ENCODE measurements around the gene EIF2D.
"Not testable (repeated sequence)": the region's sequence is repeated elsewhere in the genome, so short reads cannot be mapped to it uniquely, and the experiment has no call there.

EIF2D gene

DNA sequence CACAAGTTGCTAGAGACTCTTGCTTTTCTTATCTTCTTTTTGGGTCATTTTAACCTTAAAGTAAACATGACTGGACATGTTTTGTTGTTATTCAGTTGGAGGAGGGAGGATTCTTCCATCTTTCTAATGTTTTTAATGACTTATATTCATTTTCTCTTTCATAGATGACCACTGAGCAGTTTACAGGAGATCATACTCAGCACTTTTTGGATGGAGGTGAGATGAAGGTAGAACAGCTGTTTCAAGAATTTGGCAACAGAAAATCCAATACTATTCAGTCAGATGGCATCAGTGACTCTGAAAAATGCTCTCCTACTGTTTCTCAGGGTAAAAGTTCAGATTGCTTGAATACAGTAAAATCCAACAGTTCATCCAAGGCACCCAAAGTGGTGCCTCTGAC, 35.0 kb upstream of the EIF2D start:
- H3K4me1 ChIP-seq = no peaks in the 10 kb centered on the region
- no peak overlapping the region for H3K4me2 ChIP-seq (ENCODE audit: low read length)
- H3K9me3 ChIP-seq (ENCODE audit: control insufficient read depth, low read length) = no peaks in the 10 kb centered on the region
- no peak overlapping the region for H2AFZ ChIP-seq
- no peak overlapping the region for H3K27ac ChIP-seq
- H3K36me3 ChIP-seq (ENCODE audit: control insufficient read depth, insufficient read depth, low read length) = no peaks in the 10 kb centered on the region
- no peaks in the 10 kb centered on the region for H3K27me3 ChIP-seq (ENCODE audit: control insufficient read depth, insufficient read depth, low read length)
- no peak overlapping the region for H3K4me3 ChIP-seq (ENCODE audit: low read depth, low read length)
- no peak overlapping the region for H3K9ac ChIP-seq
- TF ChIP-seq CTCF (IDR thresholded peaks at IDR 0.05) = no peak
- no peaks in the 10 kb centered on the region for H3K79me2 ChIP-seq

GRCh38 chr1:206646504-206646903, 34.2 kb upstream of the EIF2D start:
- no peak overlapping the region for H3K27ac ChIP-seq
- no peaks in the 10 kb centered on the region for H3K79me2 ChIP-seq
- H3K36me3 ChIP-seq (ENCODE audit: control insufficient read depth, insufficient read depth, low read length) = no peaks in the 10 kb centered on the region
- H3K4me2 ChIP-seq (ENCODE audit: low read length) = no peak overlapping the region
- H3K27me3 ChIP-seq (ENCODE audit: control insufficient read depth, insufficient read depth, low read length) = no peaks in the 10 kb centered on the region
- no peak overlapping the region for H3K9ac ChIP-seq
- no peak overlapping the region for H3K4me3 ChIP-seq (ENCODE audit: low read depth, low read length)
- H2AFZ ChIP-seq = no peak overlapping the region
- no peak for TF ChIP-seq CTCF (IDR thresholded peaks at IDR 0.05)
- H3K4me1 ChIP-seq = no peaks in the 10 kb centered on the region
- H3K9me3 ChIP-seq (ENCODE audit: control insufficient read depth, low read length) = no peaks in the 10 kb centered on the region

- Histone ChIP-seq H3K36me3 (ENCODE audit: control insufficient read depth, insufficient read depth, low read length) (no peaks in the 10 kb centered on the region), H3K27ac (no peak overlapping the region), H3K4me3 (ENCODE audit: low read depth, low read length) (no peak overlapping the region), H3K9me3 (ENCODE audit: control insufficient read depth, low read length) (no peaks in the 10 kb centered on the region), H2AFZ (no peak overlapping the region), H3K79me2 (no peaks in the 10 kb centered on the region), H3K4me2 (ENCODE audit: low read length) (no peak overlapping the region), H3K9ac (no peak overlapping the region), H3K27me3 (ENCODE audit: control insufficient read depth, insufficient read depth, low read length) (no peaks in the 10 kb centered on the region), H3K4me1 (no peaks in the 10 kb centered on the region)
- no peak for TF ChIP-seq CTCF (IDR thresholded peaks at IDR 0.05)
Observed at GRCh38 chr1:206643118-206643698, 30.9 kb upstream of the EIF2D start.

DNA sequence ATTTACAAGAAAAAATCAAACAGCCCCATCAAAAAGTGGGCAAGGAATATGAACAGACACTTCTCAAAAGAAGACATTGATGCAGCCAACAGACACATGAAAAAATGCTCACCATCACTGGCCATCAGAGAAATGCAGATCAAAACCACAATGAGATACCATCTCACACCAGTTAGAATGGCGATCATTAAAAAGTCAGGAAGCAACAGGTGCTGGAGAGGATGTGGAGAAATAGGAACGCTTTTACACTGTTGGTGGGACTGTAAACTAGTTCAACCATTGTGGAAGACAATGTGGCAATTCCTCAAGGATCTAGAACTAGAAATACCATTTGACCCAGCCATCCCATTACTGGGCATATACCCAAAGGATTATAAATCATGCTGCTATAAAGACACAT, 29.8 kb upstream of the EIF2D start:
- H3K27me3 ChIP-seq (ENCODE audit: control insufficient read depth, insufficient read depth, low read length); H3K4me1 ChIP-seq; H3K9ac ChIP-seq; H3K9me3 ChIP-seq (ENCODE audit: control insufficient read depth, low read length); H3K4me2 ChIP-seq (ENCODE audit: low read length); H2AFZ ChIP-seq; H3K27ac ChIP-seq; H3K79me2 ChIP-seq; H3K4me3 ChIP-seq (ENCODE audit: low read depth, low read length); H3K36me3 ChIP-seq (ENCODE audit: control insufficient read depth, insufficient read depth, low read length): not testable (repeated sequence)

- no peak overlapping the region for H3K9ac ChIP-seq
- H3K4me1 ChIP-seq = no peaks in the 10 kb centered on the region
- H2AFZ ChIP-seq = no peak overlapping the region
- H3K36me3 ChIP-seq (ENCODE audit: control insufficient read depth, insufficient read depth, low read length) = no peaks in the 10 kb centered on the region
- no peak for TF ChIP-seq CTCF (IDR thresholded peaks at IDR 0.05)
- no peak overlapping the region for H3K27ac ChIP-seq
- no peaks in the 10 kb centered on the region for H3K27me3 ChIP-seq (ENCODE audit: control insufficient read depth, insufficient read depth, low read length)
- no peaks in the 10 kb centered on the region for H3K9me3 ChIP-seq (ENCODE audit: control insufficient read depth, low read length)
- no peaks in the 10 kb centered on the region for H3K79me2 ChIP-seq
- no peak overlapping the region for H3K4me2 ChIP-seq (ENCODE audit: low read length)
- no peak overlapping the region for H3K4me3 ChIP-seq (ENCODE audit: low read depth, low read length)
Observed at GRCh38 chr1:206637605-206638004, 25.3 kb upstream of the EIF2D start.

Data from parathyroid adenoma (tissue), 2 donors.